Kasumi-1 (cell line): ENCODE measurements around the gene TBC1D10A.

ENCODE experiments used
- DNase-seq, 2 experiments: peaks; one replicate each; lab custom pipeline; 2025; lab: John Stamatoyannopoulos, UW

TBC1D10A gene

GRCh38 chr22:30285846-30286200 is 40.9 kb downstream of the TBC1D10A start:
- no peak for DNase-seq

GRCh38 chr22:30285176-30285845 is 41.4 kb downstream of the TBC1D10A start:
- DNase-seq, result no peak

DNA sequence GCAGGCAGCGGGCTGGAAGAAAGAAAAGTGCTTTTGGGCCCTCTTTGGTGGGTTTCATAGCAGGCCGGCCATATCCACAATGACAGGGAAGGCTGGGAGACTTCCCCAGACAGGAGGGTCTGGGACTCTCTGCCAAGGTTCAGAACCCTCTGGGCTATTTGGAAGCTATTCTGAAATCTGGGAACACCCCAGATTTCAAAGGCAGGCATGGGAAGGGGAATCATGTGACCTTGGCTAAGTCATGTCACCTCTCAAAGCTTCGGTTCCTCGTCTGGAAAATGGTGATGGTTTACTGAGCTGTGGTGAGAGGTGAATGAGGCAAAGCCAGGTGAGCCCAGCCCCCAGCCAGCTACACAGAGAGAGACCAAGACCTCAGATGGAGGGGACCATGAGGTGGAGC is 42.1 kb downstream of the TBC1D10A start:
- DNase-seq, result no peak

GRCh38 chr22:30284172-30284571 is 42.6 kb downstream of the TBC1D10A start:
- DNase-seq, result no peak

DNA sequence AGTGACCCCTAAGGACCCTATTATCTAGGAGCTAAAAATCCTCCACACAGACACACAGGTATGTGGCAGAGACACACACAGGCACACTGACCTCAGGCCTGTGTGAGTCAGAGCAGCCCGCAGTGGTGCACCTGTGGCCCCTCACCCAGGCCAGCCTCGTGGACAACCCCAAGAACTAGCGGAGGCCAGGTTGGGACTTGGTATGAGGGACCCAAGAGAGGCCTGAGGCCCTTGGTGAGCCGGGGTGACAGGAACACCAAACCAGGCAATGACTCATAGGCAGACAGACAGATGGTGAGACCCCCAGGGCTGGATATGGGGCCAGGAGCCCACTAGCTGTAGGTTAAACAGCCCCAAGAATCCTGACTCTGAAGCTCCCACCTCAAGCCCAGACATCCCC is 43.4 kb downstream of the TBC1D10A start:
- DNase-seq, result no peak

GRCh38 chr22:30282616-30283046 is 44.1 kb downstream of the TBC1D10A start:
- no peak for DNase-seq

- DNase-seq, result no peak
These were observed 46.2 kb downstream of the TBC1D10A start for GRCh38 chr22:30280505-30280904.

DNA sequence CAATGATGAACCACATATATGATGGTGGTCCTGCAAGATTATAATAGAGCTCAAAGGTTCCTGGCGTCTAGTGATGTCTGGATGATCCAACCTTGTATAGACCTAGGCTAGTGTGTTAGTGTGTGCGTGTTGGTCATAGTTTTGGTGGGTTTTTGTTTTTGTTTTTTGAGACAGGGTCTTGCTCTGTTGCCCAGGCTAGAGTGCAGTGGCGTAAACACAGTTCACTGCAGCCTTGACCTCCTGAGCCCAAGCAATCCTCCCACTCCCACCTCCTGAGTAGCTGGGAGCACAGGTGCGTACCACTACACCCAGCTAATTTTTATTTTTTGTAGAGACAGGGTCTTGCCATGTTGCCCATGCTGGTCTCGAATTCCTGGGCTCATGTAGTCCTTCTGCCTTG is 46.8 kb downstream of the TBC1D10A start:
- DNase-seq, result no peak

DNA sequence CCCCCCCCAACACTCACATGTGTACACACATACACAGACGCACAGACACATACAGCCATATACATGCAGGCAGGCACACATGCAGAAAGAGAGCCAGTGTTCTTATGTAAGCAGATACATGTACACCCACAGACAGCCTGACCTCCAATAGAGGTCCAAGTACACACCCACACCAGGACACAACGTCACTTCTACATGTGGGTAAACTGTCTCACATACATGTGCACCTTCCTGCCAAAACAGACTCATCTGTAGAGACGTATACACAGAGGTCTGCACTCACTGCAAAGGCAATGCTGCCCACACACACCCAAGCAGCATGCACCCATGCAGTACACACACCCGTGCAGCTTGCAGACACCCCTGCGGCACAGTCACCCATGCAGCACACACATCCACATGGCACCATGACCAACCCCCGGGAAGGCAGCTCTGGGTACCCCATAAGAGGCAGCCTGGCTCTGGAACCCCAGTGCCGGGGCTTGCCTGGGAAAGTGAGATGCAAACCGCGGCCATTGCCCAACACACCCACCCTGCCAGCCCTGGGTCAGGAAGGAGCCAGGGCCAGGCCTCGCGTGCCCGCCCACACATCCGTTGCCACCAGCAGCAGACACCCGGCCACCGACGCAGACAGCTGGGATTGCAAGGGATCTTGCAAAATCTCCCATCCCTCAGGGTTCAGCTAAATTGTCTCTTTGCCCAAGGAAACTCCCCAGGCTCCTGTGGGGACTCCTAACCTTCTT is 47.5 kb downstream of the TBC1D10A start:
- DNase-seq, result peak; percentile 75 to 77

GRCh38 chr22:30277547-30278344 is 49.0 kb downstream of the TBC1D10A start:
- peak; percentile 73 to 85 for DNase-seq

- peak in 1 of 2 experiments; percentile 25 for DNase-seq
These were observed 50.7 kb downstream of the TBC1D10A start for GRCh38 chr22:30276039-30276438.

- DNase-seq, result no peak
These were observed 51.1 kb downstream of the TBC1D10A start for GRCh38 chr22:30275625-30276024.

GRCh38 chr22:30274437-30274812 is 52.3 kb downstream of the TBC1D10A start:
- DNase-seq, result no peak

- no peak for DNase-seq
These were observed 52.9 kb downstream of the TBC1D10A start for GRCh38 chr22:30273711-30274436.

GRCh38 chr22:30272781-30273601 is 53.8 kb downstream of the TBC1D10A start:
- no peak for DNase-seq

DNA sequence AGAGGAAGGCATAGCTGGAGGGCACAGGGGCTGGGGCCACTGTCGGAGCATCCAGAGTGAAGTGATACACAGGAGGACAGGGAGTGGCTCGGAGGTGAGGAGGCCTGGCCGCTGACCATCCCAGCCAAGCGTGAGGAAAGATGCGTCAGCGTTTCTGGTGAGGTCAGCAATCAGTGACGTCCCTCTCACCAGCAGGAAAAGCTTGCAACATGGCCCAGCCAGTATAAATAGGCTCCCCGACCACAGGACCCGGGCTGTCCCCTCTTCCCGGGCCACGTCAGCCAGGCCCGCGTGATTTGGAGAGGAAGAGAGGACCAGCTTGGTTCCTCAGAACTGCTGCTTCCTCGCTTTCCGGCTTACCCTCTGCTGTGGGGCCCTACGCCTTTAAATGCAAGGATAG is 55.9 kb downstream of the TBC1D10A start:
- peak; percentile 81 to 87 for DNase-seq

GRCh38 chr22:30268331-30268730 is 58.4 kb downstream of the TBC1D10A start:
- DNase-seq, result no peak

DNA sequence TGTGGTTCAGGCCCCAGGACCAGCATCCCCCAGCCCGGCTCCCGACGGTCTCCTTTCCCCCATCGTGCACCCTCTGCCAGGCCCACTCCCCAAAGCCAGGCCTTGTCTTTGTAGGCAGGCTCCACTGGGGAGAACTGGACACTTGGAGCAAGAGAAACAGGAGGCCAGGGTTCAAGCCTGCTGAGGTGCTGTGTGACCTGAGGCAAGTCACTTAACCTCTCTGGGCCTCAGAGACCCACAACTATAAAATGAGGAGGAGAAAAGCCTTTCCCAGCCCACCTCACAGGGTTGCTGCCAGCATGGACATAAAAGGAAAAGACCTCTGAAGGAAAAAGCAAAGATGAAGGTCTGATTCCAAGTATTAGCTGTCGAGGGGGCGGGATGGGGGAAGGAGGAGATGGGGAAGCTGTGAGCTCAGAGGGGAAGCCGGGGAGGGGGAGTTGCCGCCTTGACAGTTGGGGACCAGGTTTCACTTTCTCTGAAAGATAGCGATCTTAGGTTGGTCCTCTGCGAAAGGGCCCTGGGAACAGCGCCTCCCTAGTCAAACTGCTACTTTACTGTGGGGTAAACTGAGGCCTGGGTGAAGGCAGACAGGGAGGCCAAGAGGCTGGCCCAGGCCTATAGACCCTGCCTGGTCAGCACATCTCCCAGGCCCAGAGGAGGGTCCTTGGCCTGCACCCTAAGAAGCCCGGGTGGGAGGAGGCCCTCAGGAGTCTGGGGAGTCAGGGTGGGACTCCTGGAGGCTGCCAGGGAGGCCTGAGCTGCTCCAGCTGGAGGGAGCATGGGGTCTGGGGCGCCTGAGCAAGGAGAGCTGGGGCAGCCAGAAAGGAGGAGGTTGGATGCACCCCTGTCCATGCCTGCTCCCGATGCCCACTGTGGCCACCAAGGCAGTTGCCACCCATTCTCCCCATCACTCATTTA is 59.1 kb downstream of the TBC1D10A start:
- peak; percentile 69 to 79 for DNase-seq

GRCh38 chr22:30266445-30267381 is 60.0 kb downstream of the TBC1D10A start, which contains the start of gene OSM:
Gene OSM (minus strand): TSS chr22:30266851. CDS start chr22:30266799, 52 bp downstream.
- peak; percentile 70 to 77 for DNase-seq
